ENCODE results near the gene ATG7. TPM values are rescaled to one million over a fixed set of nuclear protein-coding genes. Genes with fewer than 3 reads are reported as not detected.
"Not testable (repeated sequence)": the region's sequence is repeated elsewhere in the genome, so short reads cannot be mapped to it uniquely, and the experiment has no call there.

Gene ATG7
- total RNA-seq, 1 experiment from 2014 or later: 56.1 TPM

DNA sequence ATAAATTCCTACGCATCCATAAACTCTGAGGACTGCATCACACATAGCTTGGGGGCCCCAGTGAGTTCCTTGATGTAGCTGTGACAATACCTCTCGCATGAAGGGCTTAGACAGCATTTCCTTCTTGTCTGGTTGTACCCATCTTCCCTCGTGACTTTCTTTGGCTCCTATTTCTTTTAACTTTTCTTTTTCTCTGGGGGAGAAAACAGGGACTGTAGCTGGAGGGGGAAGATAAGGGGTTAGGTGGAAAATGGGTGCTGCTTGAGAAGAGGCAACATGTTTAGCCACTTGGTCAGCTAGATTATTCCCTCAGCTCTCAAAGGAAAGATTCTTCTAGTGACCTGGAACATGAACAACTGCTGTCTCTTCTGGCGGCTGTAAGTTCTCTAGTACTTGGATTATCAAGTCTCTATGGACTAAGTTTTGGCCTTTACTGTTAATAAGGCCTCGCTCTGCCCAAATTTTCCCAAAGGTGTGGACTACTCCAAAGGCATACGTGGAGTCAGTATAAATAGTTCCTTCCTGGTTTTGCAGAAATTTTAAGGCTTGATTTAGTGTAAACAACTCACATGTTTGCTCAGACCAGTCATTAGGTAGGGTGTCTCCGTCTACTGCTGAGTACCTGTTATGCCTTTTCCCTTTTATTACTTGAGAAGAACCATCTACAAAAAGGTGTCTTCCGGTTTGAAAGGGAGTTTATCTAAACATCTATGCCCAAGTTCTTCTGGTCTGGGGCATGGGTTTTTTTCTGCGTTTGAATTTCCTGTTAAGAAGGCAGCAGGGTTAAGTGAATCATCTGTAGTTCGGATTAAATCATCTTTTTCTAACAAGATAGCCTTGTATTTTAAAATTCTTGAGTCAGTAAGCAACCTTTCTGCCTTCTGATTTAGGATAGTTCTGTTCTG, 21.0 kb upstream of the ATG7 start:
- no peak for DNase-seq
- H3K4me3 ChIP-seq: no peak overlapping the region

DNA sequence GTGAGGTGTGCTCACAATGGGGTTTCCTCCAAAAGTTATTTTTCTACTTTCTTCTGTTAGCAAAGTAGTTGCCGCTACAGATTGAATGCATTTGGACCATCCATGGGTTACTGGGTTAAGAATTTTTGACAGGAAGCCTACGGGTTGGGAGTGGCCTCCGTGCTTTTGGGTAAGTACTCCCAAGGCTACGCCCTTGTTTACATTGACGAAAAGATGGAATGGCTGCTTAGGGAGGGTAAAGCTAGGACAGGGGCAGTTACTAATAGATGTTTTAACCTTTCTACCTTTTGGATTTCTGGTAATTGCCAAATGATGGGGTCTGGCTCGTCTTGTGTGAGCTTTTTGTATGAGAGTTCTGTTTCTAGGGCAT, 20.4 kb upstream of the ATG7 start:
- H3K27me3 ChIP-seq (ENCODE audit: insufficient read depth, low read depth): no peaks in the 10 kb centered on the region
- DNase-seq: no peak
- TF ChIP-seq EZH2 (IDR thresholded peaks at IDR 0.05; ENCODE audit: low read depth) (no peak), CTCF (conservative IDR thresholded peaks at IDR 0.05) (no peak)
- no peak overlapping the region for H3K4me3 ChIP-seq
- CTCF ChIA-PET: no interaction called here
- no peak overlapping the region for H3K27ac ChIP-seq
- no TSS peak for BruUV-seq (replicated peaks)
- no peaks in the 10 kb centered on the region for H3K9me2 ChIP-seq (ENCODE audit: insufficient read depth)
- 0 out of 2 replicates have a peak, but pooled peaks cover 6% of the 10 kb centered on the region for H3K36me3 ChIP-seq (ENCODE audit: low read depth)
- H3K79me2 ChIP-seq (ENCODE audit: low read depth): no peaks in the 10 kb centered on the region
- H3K4me1 ChIP-seq (replicated peaks; ENCODE audit: insufficient read depth): peaks cover 14% of the 10 kb centered on the region
- H4K20me1 ChIP-seq (ENCODE audit: insufficient read depth): no peaks in the 10 kb centered on the region
- intact Hi-C loops (cut with micrococcal nuclease; ENCODE audit: unreplicated experiment): no loop called here
- no peak overlapping the region for H2AFZ ChIP-seq
- H3K4me2 ChIP-seq: no peak overlapping the region
- no peaks in the 10 kb centered on the region for H3K9me3 ChIP-seq (ENCODE audit: insufficient read depth, low read depth)
- no peaks in the 10 kb centered on the region for H3F3A ChIP-seq (ENCODE audit: insufficient read depth, low read depth)
- POLR2A ChIA-PET (ENCODE audit: unreplicated experiment): interaction anchor here (0.6 to 0.7 kb wide), 2 partner anchors 34 to 1551 kb away, joined by 3 to 15 read pairs; no protein-coding TSS in a partner anchor

More for the DNA sequence above, 21.0 kb upstream of the ATG7 start:
- POLR2A ChIA-PET (ENCODE audit: unreplicated experiment): interaction anchor here (0.5 to 0.6 kb wide), 3 partner anchors 1505 to 1590 kb away, joined by 6 to 15 read pairs (median 8); no protein-coding TSS in a partner anchor
- H3K79me2 ChIP-seq (ENCODE audit: low read depth): no peaks in the 10 kb centered on the region
- no peaks in the 10 kb centered on the region for H3K27me3 ChIP-seq (ENCODE audit: insufficient read depth, low read depth)
- H3K9me3 ChIP-seq (ENCODE audit: insufficient read depth, low read depth): no peaks in the 10 kb centered on the region
- H3K4me1 ChIP-seq (replicated peaks; ENCODE audit: insufficient read depth): peaks cover 20% of the 10 kb centered on the region
- no peak overlapping the region for H3K4me2 ChIP-seq
- no peak overlapping the region for H2AFZ ChIP-seq
- intact Hi-C loops (cut with micrococcal nuclease; ENCODE audit: unreplicated experiment): no loop called here
- H3K9me2 ChIP-seq (ENCODE audit: insufficient read depth): no peaks in the 10 kb centered on the region
- H3K27ac ChIP-seq: 0 out of 2 replicates have a peak overlapping the region, but pooled peaks have one; percentile 24
- TF ChIP-seq CTCF (conservative IDR thresholded peaks at IDR 0.05) (no peak), EZH2 (IDR thresholded peaks at IDR 0.05; ENCODE audit: low read depth) (no peak)
- CTCF ChIA-PET: no interaction called here
- H4K20me1 ChIP-seq (ENCODE audit: insufficient read depth): no peaks in the 10 kb centered on the region
- no TSS peak for BruUV-seq (replicated peaks)
- 0 out of 2 replicates have a peak, but pooled peaks cover 6% of the 10 kb centered on the region for H3K36me3 ChIP-seq (ENCODE audit: low read depth)
- H3F3A ChIP-seq (ENCODE audit: insufficient read depth, low read depth): peaks cover 4% of the 10 kb centered on the region

- no peaks in the 10 kb centered on the region for H3K9me3 ChIP-seq (ENCODE audit: insufficient read depth, low read depth)
- H3K4me3 ChIP-seq: no peak overlapping the region
- POLR2A ChIA-PET (ENCODE audit: unreplicated experiment): no interaction called here
- H3K4me2 ChIP-seq: no peak overlapping the region
- H3F3A ChIP-seq (ENCODE audit: insufficient read depth, low read depth): no peaks in the 10 kb centered on the region
- CTCF ChIA-PET: no interaction called here
- intact Hi-C loops (cut with micrococcal nuclease; ENCODE audit: unreplicated experiment): no loop called here
- peaks cover 15% of the 10 kb centered on the region; the same call in 1 of the 2 replicates for H3K36me3 ChIP-seq (ENCODE audit: low read depth)
- H3K27me3 ChIP-seq (ENCODE audit: insufficient read depth, low read depth): no peaks in the 10 kb centered on the region
- peaks cover 11% of the 10 kb centered on the region for H3K4me1 ChIP-seq (replicated peaks; ENCODE audit: insufficient read depth)
- H2AFZ ChIP-seq: no peak overlapping the region
- no peaks in the 10 kb centered on the region for H3K9me2 ChIP-seq (ENCODE audit: insufficient read depth)
- no peaks in the 10 kb centered on the region for H4K20me1 ChIP-seq (ENCODE audit: insufficient read depth)
- no peaks in the 10 kb centered on the region for H3K79me2 ChIP-seq (ENCODE audit: low read depth)
- BruUV-seq (replicated peaks): no TSS peak
- DNase-seq: no peak
- no peak overlapping the region for H3K27ac ChIP-seq
- TF ChIP-seq CTCF (conservative IDR thresholded peaks at IDR 0.05): no peak
- TF ChIP-seq EZH2 (IDR thresholded peaks at IDR 0.05; ENCODE audit: low read depth): no peak
Observed at GRCh38 chr3:11254876-11255275, 17.3 kb upstream of the ATG7 start.

- H3K4me2 ChIP-seq; CTCF ChIA-PET; H3K79me2 ChIP-seq (ENCODE audit: low read depth); H3K9me3 ChIP-seq (ENCODE audit: insufficient read depth, low read depth); H3K27ac ChIP-seq; BruUV-seq (replicated peaks); intact Hi-C loops (cut with micrococcal nuclease; ENCODE audit: unreplicated experiment); H3K27me3 ChIP-seq (ENCODE audit: insufficient read depth, low read depth); H4K20me1 ChIP-seq (ENCODE audit: insufficient read depth); H3K9me2 ChIP-seq (ENCODE audit: insufficient read depth); H2AFZ ChIP-seq; H3K4me3 ChIP-seq; H3F3A ChIP-seq (ENCODE audit: insufficient read depth, low read depth); DNase-seq; POLR2A ChIA-PET (ENCODE audit: unreplicated experiment): not testable (repeated sequence)
- H3K36me3 ChIP-seq (ENCODE audit: low read depth): peaks cover 21% of the 10 kb centered on the region; the same call in 1 of the 2 replicates
- peaks cover 11% of the 10 kb centered on the region for H3K4me1 ChIP-seq (replicated peaks; ENCODE audit: insufficient read depth)
Observed at GRCh38 chr3:11255537-11255936, 16.7 kb upstream of the ATG7 start.

Measured in PC-9 (cell line).